Gastrocnemius medialis (tissue), 4 donors: ENCODE measurements around the gene POLE3. TPM values are rescaled to one million over a fixed set of nuclear protein-coding genes. Genes with fewer than 3 reads are reported as not detected.

Experiments used
- ATAC-seq, 2 donors: fragments of 150-250 bp; one replicate each; pipeline ENCODE4 v1.9.1; 2016
- DNase-seq, 2 donors: peaks; one replicate each; pipeline ENCODE4 v3.0.0-alpha.2; 2019
- H3K27ac ChIP-seq, 4 donors: fragments of 200-600 bp; sonication (generic); 1 replicate in 1 of 4; 2 replicates in 3 of 4; pipeline ENCODE4 v1.5.1; 2016 to 2018; ENCODE audit warnings: mild to moderate bottlenecking in 2 of 4, moderate library complexity in 1 of 4
- H3K27me3 ChIP-seq, 3 donors: fragments of 200-600 bp; sonication (generic) in 2 of 3; 1 replicate in 1 of 3; 2 replicates in 2 of 3; pipeline versions ENCODE4 v1.5.1 to v1.6.0; 2016 to 2019; ENCODE audit warnings: mild to moderate bottlenecking in 1 of 3, moderate library complexity in 1 of 3
- H3K36me3 ChIP-seq, 2 donors: fragments of 200-600 bp; sonication (generic) in 1 of 2; one replicate each; pipeline ENCODE4 v1.5.1; 2017 to 2018
- H3K4me1 ChIP-seq, 2 donors: fragments of 200-600 bp; sonication (generic) in 1 of 2; one replicate each; pipeline ENCODE4 v1.5.1; 2016 to 2017; ENCODE audit warnings: mild to moderate bottlenecking in 2 of 2
- H3K4me3 ChIP-seq, 4 donors: fragments of 200-600 bp; sonication (generic) in 3 of 4; 1 replicate in 1 of 4; 2 replicates in 3 of 4; pipeline ENCODE4 v1.5.1; 2016 to 2019; ENCODE audit warnings: mild to moderate bottlenecking in 2 of 4
- H3K9me3 ChIP-seq, 3 donors: fragments of 200-600 bp; sonication (generic) in 2 of 3; 1 replicate in 1 of 3; 2 replicates in 2 of 3; pipeline ENCODE4 v1.5.1; 2016 to 2019
- POLR2A ChIP-seq, 2 donors: fragments of 450-650 bp; IDR thresholded peaks; one replicate each; pipeline ENCODE4 v1.6.1; 2017; ENCODE audit warnings: antibody characterized with exemption in 2 of 2, mild to moderate bottlenecking in 2 of 2, moderate library complexity in 2 of 2
- in situ Hi-C, 4 donors: fragments of 200-750 bp; cut with MboI; loops; one replicate each; pipeline versions ENCODE4 v1.15.0 to v1.8.0; 2017; ENCODE audit warnings: low sequenced_read_pairs in 4 of 4
- intact Hi-C: fragments of 100-400 bp; cut with DNase I; formaldehyde crosslinking; loops from one replicate; pipeline ENCODE4 v1.15.1; 2023; ENCODE audit warnings: low total_unique reads
- total RNA-seq, 4 donors: library from RNA; depleted of rRNA; stranded (reverse); fragments of >200 nt; gene quantifications; one replicate each; pipeline versions ENCODE4 v1.1.0 to v1.2.3, GENCODE V29; 2016
- TF ChIP-seq, protein P1 (sequence below), 5 experiments: fragments of 450-650 bp in 3 of 5; fragments of 200-600 bp in 2 of 5; sonication (generic) in 2 of 5; IDR thresholded peaks in 4 of 5; conservative IDR thresholded peaks in 1 of 5; 1 replicate in 4 of 5; 2 replicates in 1 of 5; pipeline ENCODE4 v1.5.1; 2016 to 2019; ENCODE audit warnings: antibody characterized with exemption in 5 of 5, mild to moderate bottlenecking in 3 of 5, moderate library complexity in 3 of 5

The POLE3 gene
- total RNA-seq, 4 donors from 2014 or later, result 42.9 to 66.4 (median 57.8) TPM

GRCh38 chr9:113376634-113377567 lies 33.6 kb downstream of the POLE3 start, which contains the start of gene HDHD3:
HDHD3 (minus strand) TSS chr9:113376986; CDS start chr9:113374354, 2,632 bp downstream.
- DNase-seq (peak; percentile 67 to 73), ATAC-seq (peak; percentile 95 to 96)
- Histone ChIP-seq H3K27ac (peak within 1 kb of the TSS; percentile 75 to 87 (median 78)), H3K27me3 (no peaks in the 10 kb centered on the region), H3K36me3 (peaks cover 0 to 13% of the 10 kb centered on the region in 2 donors), H3K4me1 (peaks cover 8 to 10% of the 10 kb centered on the region in 2 donors), H3K9me3 (no peaks in the 10 kb centered on the region), H3K4me3 (peak within 1 kb of the TSS; percentile 65 to 95 (median 89))
- TF ChIP-seq POLR2A (IDR thresholded peaks at IDR 0.05), result peak; percentile 30 to 64
- TF ChIP-seq, protein P1, sequence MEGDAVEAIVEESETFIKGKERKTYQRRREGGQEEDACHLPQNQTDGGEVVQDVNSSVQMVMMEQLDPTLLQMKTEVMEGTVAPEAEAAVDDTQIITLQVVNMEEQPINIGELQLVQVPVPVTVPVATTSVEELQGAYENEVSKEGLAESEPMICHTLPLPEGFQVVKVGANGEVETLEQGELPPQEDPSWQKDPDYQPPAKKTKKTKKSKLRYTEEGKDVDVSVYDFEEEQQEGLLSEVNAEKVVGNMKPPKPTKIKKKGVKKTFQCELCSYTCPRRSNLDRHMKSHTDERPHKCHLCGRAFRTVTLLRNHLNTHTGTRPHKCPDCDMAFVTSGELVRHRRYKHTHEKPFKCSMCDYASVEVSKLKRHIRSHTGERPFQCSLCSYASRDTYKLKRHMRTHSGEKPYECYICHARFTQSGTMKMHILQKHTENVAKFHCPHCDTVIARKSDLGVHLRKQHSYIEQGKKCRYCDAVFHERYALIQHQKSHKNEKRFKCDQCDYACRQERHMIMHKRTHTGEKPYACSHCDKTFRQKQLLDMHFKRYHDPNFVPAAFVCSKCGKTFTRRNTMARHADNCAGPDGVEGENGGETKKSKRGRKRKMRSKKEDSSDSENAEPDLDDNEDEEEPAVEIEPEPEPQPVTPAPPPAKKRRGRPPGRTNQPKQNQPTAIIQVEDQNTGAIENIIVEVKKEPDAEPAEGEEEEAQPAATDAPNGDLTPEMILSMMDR (IDR thresholded peaks at IDR 0.05 in 4 of 5, conservative IDR thresholded peaks at IDR 0.05 in 1 of 5), result no peak
- intact Hi-C loops (loop anchor here (2.0 kb wide), 1 partner anchor 22 kb away; no protein-coding TSS in a partner anchor), in situ Hi-C loops (no loop called here)

- DNase-seq (no peak), ATAC-seq (no peak)
- no peak overlapping the region for H3K27ac ChIP-seq
- intact Hi-C loops, result loop anchor here (2.0 kb wide), 1 partner anchor 23 kb away; no protein-coding TSS in a partner anchor
- H3K9me3 ChIP-seq, result no peaks in the 10 kb centered on the region
- H3K36me3 ChIP-seq, result peaks cover 0 to 13% of the 10 kb centered on the region in 2 donors
- in situ Hi-C loops, result no loop called here
- no peaks in the 10 kb centered on the region for H3K27me3 ChIP-seq
- TF ChIP-seq, protein P1 (IDR thresholded peaks at IDR 0.05 in 4 of 5, conservative IDR thresholded peaks at IDR 0.05 in 1 of 5), result no peak
- peaks cover 8 to 10% of the 10 kb centered on the region in 2 donors for H3K4me1 ChIP-seq
- H3K4me3 ChIP-seq, result peak overlapping the region in 2 of 4 donors; percentile 87 to 95
These were observed 35.1 kb downstream of the POLE3 start for GRCh38 chr9:113375057-113376023.

GRCh38 chr9:113373676-113374392 lies 36.6 kb downstream of the POLE3 start:
- H3K4me1 ChIP-seq, result peaks cover 10 to 14% of the 10 kb centered on the region in 2 donors
- DNase-seq, result no peak
- no peak overlapping the region for H3K4me3 ChIP-seq
- peaks cover 0 to 13% of the 10 kb centered on the region in 2 donors for H3K36me3 ChIP-seq
- H3K9me3 ChIP-seq, result no peaks in the 10 kb centered on the region
- in situ Hi-C loops (no loop called here), intact Hi-C loops (no loop called here)
- H3K27ac ChIP-seq, result no peak overlapping the region
- ATAC-seq, result no peak
- no peaks in the 10 kb centered on the region for H3K27me3 ChIP-seq
- TF ChIP-seq POLR2A (IDR thresholded peaks at IDR 0.05), result no peak
- TF ChIP-seq, protein P1 (IDR thresholded peaks at IDR 0.05 in 4 of 5, conservative IDR thresholded peaks at IDR 0.05 in 1 of 5), result no peak

GRCh38 chr9:113373256-113373655 lies 37.2 kb downstream of the POLE3 start:
- H3K9me3 ChIP-seq, result no peaks in the 10 kb centered on the region
- H3K4me1 ChIP-seq, result peaks cover 10 to 14% of the 10 kb centered on the region in 2 donors
- DNase-seq (no peak), ATAC-seq (no peak)
- H3K27ac ChIP-seq, result no peak overlapping the region
- no peak for TF ChIP-seq POLR2A (IDR thresholded peaks at IDR 0.05)
- TF ChIP-seq, protein P1 (IDR thresholded peaks at IDR 0.05 in 4 of 5, conservative IDR thresholded peaks at IDR 0.05 in 1 of 5), result no peak
- no peak overlapping the region for H3K4me3 ChIP-seq
- no peaks in the 10 kb centered on the region for H3K27me3 ChIP-seq
- peaks cover 0 to 13% of the 10 kb centered on the region in 2 donors for H3K36me3 ChIP-seq
- in situ Hi-C loops, result no loop called here
- intact Hi-C loops, result no loop called here
